HEK293T (cell line): ENCODE measurements around the gene PIEZO1.
A peak's percentile ranks its signal among the peaks of the same experiment; 100 is the strongest.
"Not testable (repeated sequence)": the region's sequence is repeated elsewhere in the genome, so short reads cannot be mapped to it uniquely, and the experiment has no call there.

ENCODE experiments used
- CTCF ChIA-PET: fragments of 350-600 bp; formaldehyde crosslinking; extraction: SDS; loops from one replicate; lab custom pipeline; 2021; ENCODE audit warnings: antibody characterized with exemption, inconsistent platforms; lab: Yijun Ruan, JAX
- POLR2A ChIA-PET: fragments of 350-600 bp; formaldehyde crosslinking; extraction: SDS; loops from one replicate; lab custom pipeline; 2020; ENCODE audit warnings: antibody characterized with exemption, inconsistent platforms; lab: Yijun Ruan, JAX
- DNase-seq: peaks from one replicate; pipeline ENCODE4 v3.0.0; 2012; ENCODE audit warnings: mixed read lengths; ENCODE audit errors: extremely low spot score
- ARNT ChIP-seq: fragments of 450-650 bp; IDR thresholded peaks from 2 replicates; pipeline ENCODE4 v1.6.1; 2017; ENCODE audit warnings: mild to moderate bottlenecking
- BHLHE40 ChIP-seq: fragments of 450-650 bp; IDR thresholded peaks from 2 replicates; pipeline ENCODE4 v1.6.1; 2016; ENCODE audit warnings: mild to moderate bottlenecking, moderate library complexity, borderline replicate concordance
- CTBP1 ChIP-seq: fragments of 450-650 bp; IDR thresholded peaks from 2 replicates; pipeline ENCODE4 v1.6.1; 2016; ENCODE audit warnings: borderline replicate concordance
- ELF4 ChIP-seq: fragments of 450-650 bp; IDR thresholded peaks from 2 replicates; pipeline ENCODE4 v1.6.1; 2017; ENCODE audit warnings: antibody characterized with exemption
- FOXA1 ChIP-seq: fragments of 450-650 bp; IDR thresholded peaks from 2 replicates; pipeline ENCODE4 v1.6.1; 2016; ENCODE audit warnings: mild to moderate bottlenecking
- FOXK2 ChIP-seq: fragments of 450-650 bp; IDR thresholded peaks from 2 replicates; pipeline ENCODE4 v1.6.1; 2016; ENCODE audit warnings: mild to moderate bottlenecking
- FOXM1 ChIP-seq: fragments of 450-650 bp; IDR thresholded peaks from 2 replicates; pipeline ENCODE4 v1.6.1; 2017; ENCODE audit warnings: mild to moderate bottlenecking, borderline replicate concordance
- HDGF ChIP-seq: fragments of 450-650 bp; IDR thresholded peaks from 2 replicates; pipeline ENCODE4 v1.6.1; 2017; ENCODE audit warnings: antibody characterized with exemption, borderline replicate concordance
- L3MBTL2 ChIP-seq: fragments of 450-650 bp; conservative IDR thresholded peaks from 2 replicates; pipeline ENCODE4 v1.6.1; 2016; ENCODE audit warnings: mild to moderate bottlenecking
- LEF1 ChIP-seq: fragments of 450-650 bp; IDR thresholded peaks from 2 replicates; pipeline ENCODE4 v1.6.1; 2017; ENCODE audit warnings: mild to moderate bottlenecking, borderline replicate concordance
- NFRKB ChIP-seq: fragments of 450-650 bp; IDR thresholded peaks from 2 replicates; pipeline ENCODE4 v1.6.1; 2016; ENCODE audit warnings: mild to moderate bottlenecking, moderate library complexity
- PKNOX1 ChIP-seq: fragments of 450-650 bp; IDR thresholded peaks from 2 replicates; pipeline ENCODE4 v1.6.1; 2016
- SP1 ChIP-seq: fragments of 450-650 bp; IDR thresholded peaks from 2 replicates; pipeline ENCODE4 v1.6.1; 2017
- SUZ12 ChIP-seq: fragments of 450-650 bp; IDR thresholded peaks from 2 replicates; pipeline ENCODE4 v1.6.1; 2016; ENCODE audit warnings: mild to moderate bottlenecking
- TARDBP ChIP-seq: fragments of 450-650 bp; IDR thresholded peaks from 2 replicates; pipeline ENCODE4 v1.6.1; 2016
- ZNF384 ChIP-seq: fragments of 450-650 bp; IDR thresholded peaks from 2 replicates; pipeline ENCODE4 v1.6.1; 2016

Gene PIEZO1

DNA sequence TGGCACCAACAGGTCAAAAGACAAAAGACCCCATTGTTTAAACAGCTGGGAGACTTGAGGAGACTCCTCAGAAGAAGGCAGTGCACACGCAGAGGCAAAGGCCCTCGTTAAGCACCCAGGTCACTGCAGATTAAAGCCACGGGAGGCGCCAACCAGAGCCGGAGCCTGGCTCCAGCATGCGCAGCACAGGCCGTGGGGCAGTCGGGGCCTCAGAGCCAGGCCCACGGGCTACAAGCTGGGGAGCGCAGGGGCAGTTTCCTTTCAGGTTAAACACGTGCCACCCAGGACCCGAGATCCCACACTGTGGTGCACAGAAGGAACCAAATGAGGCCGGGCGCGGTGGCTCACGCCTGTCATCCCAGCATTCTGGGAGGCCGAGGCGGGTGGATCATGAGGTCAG, 9.2 kb downstream of the PIEZO1 start:
- no peak for DNase-seq
- TF ChIP-seq FOXK2 (no peak), FOXA1 (no peak), FOXM1 (no peak), L3MBTL2 (no peak), HDGF (no peak), ZNF384 (no peak), NFRKB (no peak), SP1 (no peak), ARNT (no peak)
- CTCF ChIA-PET: no interaction called here
- POLR2A ChIA-PET: no interaction called here

DNA sequence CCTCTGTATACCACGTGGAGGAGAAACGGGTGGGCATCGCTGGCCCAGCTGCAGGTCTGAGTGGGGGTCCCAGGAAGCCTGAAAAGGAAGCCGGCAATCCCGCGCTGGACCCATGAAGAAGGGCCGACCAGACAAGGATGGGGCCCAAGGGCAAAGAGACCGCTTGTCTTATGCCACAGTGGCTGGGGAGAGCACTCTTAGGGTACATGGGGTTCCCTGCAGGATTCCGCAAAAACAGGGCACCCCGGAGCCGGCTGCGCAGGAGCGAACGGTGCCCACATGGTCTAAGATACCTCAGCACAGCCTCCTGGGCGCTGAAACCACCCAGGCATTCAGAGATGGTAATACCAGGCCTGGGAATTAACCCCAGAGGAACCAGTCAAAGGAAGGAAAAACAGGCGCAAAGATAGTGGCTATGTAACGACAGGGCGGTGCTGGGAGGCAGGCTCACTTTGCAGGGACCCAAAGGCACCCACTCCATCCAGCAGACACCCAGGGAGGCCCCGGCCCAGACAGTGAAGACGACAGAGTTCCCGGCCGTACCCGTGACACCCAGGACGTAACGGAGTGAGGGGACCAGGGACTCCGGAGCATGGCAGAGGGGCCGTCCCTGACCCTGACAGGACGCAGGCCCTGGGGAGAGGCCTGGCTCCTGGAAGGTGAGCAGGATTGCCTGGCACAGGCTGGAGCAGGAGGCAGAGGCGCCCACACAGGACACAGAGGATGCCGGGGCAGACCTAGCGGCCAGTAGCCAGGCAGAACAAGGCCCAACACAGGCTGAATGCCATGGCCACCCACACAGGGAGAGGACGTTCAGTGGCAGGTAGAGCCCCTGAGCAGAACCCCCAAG, 10.3 kb downstream of the PIEZO1 start:
- CTCF ChIA-PET: interaction anchor here (1.1 kb wide), 1 partner anchor 37 kb away, joined by 4 read pairs; no protein-coding TSS in a partner anchor
- no peak for DNase-seq
- POLR2A ChIA-PET: interaction anchor here (1.1 to 4.4 kb wide), 4 partner anchors 8 to 25 kb away, joined by 3 to 30 read pairs (median 4); no protein-coding TSS in a partner anchor
- no peak for TF ChIP-seq NFRKB
- TF ChIP-seq ZNF384: no peak
- no peak for TF ChIP-seq TARDBP
- no peak for TF ChIP-seq ARNT
- TF ChIP-seq ELF4: no peak
- TF ChIP-seq FOXM1: no peak
- no peak for TF ChIP-seq L3MBTL2
- TF ChIP-seq FOXA1: no peak
- TF ChIP-seq SP1: no peak
- no peak for TF ChIP-seq LEF1
- no peak for TF ChIP-seq FOXK2
- no peak for TF ChIP-seq BHLHE40
- no peak for TF ChIP-seq PKNOX1
- no peak for TF ChIP-seq SUZ12
- no peak for TF ChIP-seq HDGF
- TF ChIP-seq CTBP1: no peak

DNA sequence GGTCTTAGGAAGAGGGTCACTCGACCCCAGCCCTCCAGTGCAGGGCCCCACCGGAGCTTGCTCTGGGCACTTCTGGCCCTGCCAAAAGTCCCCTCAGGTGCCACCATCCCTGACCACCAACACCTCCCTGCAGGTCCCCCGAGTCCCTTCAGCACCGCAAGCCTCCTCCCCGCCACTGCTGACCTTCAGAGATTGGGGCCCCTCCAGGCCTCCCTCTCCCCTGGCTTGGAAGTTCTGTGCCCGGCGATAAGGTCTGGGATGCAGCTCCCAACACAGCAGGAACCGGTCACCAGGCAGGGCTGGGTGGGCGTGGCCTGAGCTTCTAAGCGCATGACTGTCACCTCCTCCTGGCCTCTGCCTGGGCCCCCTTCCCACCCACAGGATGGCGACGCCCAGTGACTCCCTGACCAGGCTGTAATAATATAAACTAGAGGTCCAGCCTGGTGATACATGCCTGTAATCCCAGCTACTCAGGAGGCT, 11.2 kb downstream of the PIEZO1 start:
- CTCF ChIA-PET: interaction anchor here (1.1 kb wide), 2 partner anchors 19 to 37 kb away, joined by 4 to 7 read pairs; no protein-coding TSS in a partner anchor

DNA sequence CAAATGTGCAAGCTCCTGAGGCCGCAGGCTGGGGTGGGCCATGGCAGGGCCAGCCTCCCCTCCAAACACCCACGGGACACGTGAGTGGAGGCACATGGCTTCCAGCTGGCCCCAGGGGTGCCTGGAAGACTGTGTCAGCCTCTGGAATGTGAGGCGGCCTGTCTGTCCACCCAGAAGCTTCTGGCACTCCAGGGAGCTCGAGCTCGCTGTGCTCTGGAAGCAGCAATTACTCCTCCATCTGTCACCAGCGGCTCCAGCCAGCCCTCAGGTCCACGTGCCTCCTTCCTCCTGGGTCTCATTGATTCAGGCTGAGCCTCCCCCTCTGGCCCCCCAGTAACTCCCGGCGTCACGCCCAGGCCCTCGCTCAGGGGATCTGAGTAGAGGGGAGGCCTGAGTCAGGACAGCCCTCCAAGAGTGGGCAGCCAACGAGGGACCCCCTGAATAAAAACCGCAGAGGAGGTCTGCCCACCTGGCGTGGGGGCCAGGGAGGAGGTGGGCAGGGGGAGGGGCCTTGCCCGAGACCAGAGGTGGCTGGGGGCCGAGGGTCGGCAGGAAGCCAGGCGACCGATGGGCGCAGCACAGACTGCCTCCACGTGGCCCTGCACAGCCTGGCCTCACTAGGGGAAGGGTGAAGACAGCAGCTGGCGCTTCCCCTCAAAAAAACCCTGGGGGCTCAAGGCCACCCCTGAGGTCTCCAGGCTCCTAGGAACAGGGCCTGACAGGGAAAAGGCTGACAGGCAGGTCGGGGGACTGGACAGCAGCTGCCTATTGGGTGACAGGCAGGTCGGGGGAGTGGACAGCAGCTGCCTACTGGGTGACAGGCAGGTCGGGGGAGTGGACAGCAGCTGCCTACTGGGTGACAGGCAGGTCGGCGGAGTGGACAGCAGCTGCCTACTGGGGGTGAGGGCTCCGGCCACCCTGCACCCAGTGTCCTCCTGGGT, 11.9 kb downstream of the PIEZO1 start:
- no peak for DNase-seq
- POLR2A ChIA-PET: interaction anchor here (1.1 to 4.4 kb wide), 6 partner anchors 9 to 37 kb away, joined by 3 to 30 read pairs (median 4); partner anchors contain the start of gene PIEZO1
- CTCF ChIA-PET: interaction anchor here (1.0 to 1.1 kb wide), 3 partner anchors 18 to 36 kb away, joined by 4 to 7 read pairs (median 5); no protein-coding TSS in a partner anchor
- TF ChIP-seq PKNOX1 (peak; percentile 20; the same call in 1 of the 2 replicates), ARNT (no peak)

More for the DNA sequence above, 11.2 kb downstream of the PIEZO1 start:
- POLR2A ChIA-PET: interaction anchor here (1.1 to 4.4 kb wide), 5 partner anchors 9 to 36 kb away, joined by 3 to 30 read pairs (median 4); no protein-coding TSS in a partner anchor
- DNase-seq: no peak
- peak; percentile 82; the same call in 1 of the 2 replicates for TF ChIP-seq HDGF
- TF ChIP-seq SP1: no peak
- TF ChIP-seq ELF4: no peak
- no peak for TF ChIP-seq LEF1
- no peak for TF ChIP-seq ZNF384
- no peak for TF ChIP-seq L3MBTL2

DNA sequence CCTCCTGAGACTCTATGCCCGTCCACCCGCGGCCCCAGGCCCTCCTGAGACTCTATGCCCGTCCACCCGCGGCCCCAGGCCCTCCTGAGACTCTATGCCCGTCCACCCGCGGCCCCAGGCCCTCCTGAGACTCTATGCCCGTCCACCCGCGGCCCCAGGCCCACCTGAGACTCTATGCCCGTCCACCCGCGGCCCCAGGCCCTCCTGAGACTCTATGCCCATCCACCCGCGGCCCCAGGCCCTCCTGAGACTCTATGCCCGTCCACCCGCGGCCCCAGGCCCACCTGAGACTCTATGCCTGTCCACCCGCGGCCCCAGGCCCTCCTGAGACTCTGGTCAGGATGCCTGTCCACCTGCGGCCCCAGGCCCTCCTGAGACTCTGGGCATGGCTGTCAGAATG, 13.2 kb downstream of the PIEZO1 start:
- DNase-seq: not testable (repeated sequence)
- ChIA-PET POLR2A (interaction anchor here (1.4 to 4.4 kb wide), 3 partner anchors 11 to 39 kb away, joined by 3 to 30 read pairs (median 4); partner anchors contain the start of gene PIEZO1), CTCF (interaction anchor here (1.0 kb wide), 1 partner anchor 34 kb away, joined by 5 read pairs; no protein-coding TSS in a partner anchor)

- ChIA-PET POLR2A (interaction anchor here (0.7 to 4.4 kb wide), 6 partner anchors 9 to 39 kb away, joined by 3 to 30 read pairs (median 4); partner anchors contain the start of gene PIEZO1), CTCF (interaction anchor here (2.1 kb wide), 1 partner anchor 34 kb away, joined by 10 read pairs; no protein-coding TSS in a partner anchor)
- no peak for TF ChIP-seq NFRKB
- DNase-seq: no peak
Observed at GRCh38 chr16:88771294-88771772, 13.7 kb downstream of the PIEZO1 start.
